ENCODE data around the gene HPX. TPM values are rescaled to one million over a fixed set of nuclear protein-coding genes. Genes with fewer than 3 reads are reported as not detected.

HPX gene
- total and polyA plus RNA-seq, 2 of the 13 experiments (the other 11 are each of a cell fraction or from before 2014, with no cell fraction given), result 9.2 to 57.4 TPM

DNA sequence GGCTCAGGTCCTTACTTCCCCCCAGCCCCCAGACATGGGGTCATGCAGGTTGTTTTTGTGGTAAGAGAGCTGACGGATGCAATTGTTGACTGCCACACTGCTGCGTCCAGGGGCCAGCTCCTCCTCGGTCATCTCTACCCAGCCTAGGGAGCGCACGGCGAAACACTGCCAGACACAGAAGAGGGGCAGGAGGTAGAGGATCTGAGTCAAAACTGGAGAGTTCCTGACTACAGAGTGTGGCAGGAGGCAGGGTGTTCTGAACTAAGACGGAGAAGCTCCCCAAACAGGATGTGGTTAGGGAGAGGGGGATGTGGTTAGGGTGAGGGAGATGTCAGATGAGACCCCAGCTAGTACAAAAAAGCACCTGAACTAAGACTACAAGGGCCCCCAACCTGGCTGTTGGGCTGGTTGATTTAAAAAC lies 38.2 kb downstream of the HPX start:
- WGBS (ENCODE audit: low lambda C conversion rate), result 46% methylated on average over 6 of the region's 7 CpGs
- no peak overlapping the region for H3K27ac ChIP-seq (ENCODE audit: extremely low read length, insufficient read depth, low read length)
- H3K79me2 ChIP-seq (ENCODE audit: insufficient read depth, low read length), result no peaks in the 10 kb centered on the region
- ATAC-seq (peak; percentile 26), DNase-seq (ENCODE audit: low spot score) (no peak), FAIRE-seq (no peak)
- in situ Hi-C loops (cut with HindIII; ENCODE audit: extremely low pct_ligation_motif_present, low pct_unique_long_range_greater_than_20kb), result no loop called here
- H3K36me3 ChIP-seq (replicated peaks in 1 of 2; ENCODE audit: control insufficient read depth in 1 of 2, insufficient read depth in 2 of 2, low read length in 2 of 2), result no peaks in the 10 kb centered on the region
- BruUV-seq (replicated peaks), result no TSS peak
- H3K9ac ChIP-seq (ENCODE audit: insufficient read depth, low read depth, low read length), result no peak overlapping the region
- H3K4me1 ChIP-seq (ENCODE audit: insufficient read depth, low read length), result peaks cover 32% of the 10 kb centered on the region
- POLR2A ChIA-PET, result interaction anchor here (0.9 to 2.8 kb wide), 5 partner anchors 12 to 38 kb away, joined by 3 to 16 read pairs (median 4); partner anchors contain the start of genes APBB1, HPX and SMPD1
- H3K4me3 ChIP-seq (replicated peaks in 1 of 3; ENCODE audit: insufficient read depth in 1 of 3, low read depth in 2 of 3, low read length in 3 of 3), result no peak overlapping the region
- H3K27me3 ChIP-seq (ENCODE audit: control insufficient read depth in 1 of 2, insufficient read depth in 2 of 2, low read length in 2 of 2), result peaks cover 0 to 3% of the 10 kb centered on the region in 2 experiments; a peak in 1 of 5 replicates
- peak overlapping the region; percentile 30; the same call in 1 of the 2 replicates for H3K4me2 ChIP-seq (ENCODE audit: low read depth, low read length)
- no peaks in the 10 kb centered on the region for H4K20me1 ChIP-seq (ENCODE audit: insufficient read depth, low read length)
- intact Hi-C loops (cut with micrococcal nuclease; ENCODE audit: unreplicated experiment), result no loop called here
- CTCF ChIA-PET (ENCODE audit: low intra/inter-chr PET ratio, low total read pairs), result no interaction called here
- no peaks in the 10 kb centered on the region for H3K9me3 ChIP-seq (ENCODE audit: low read length)
- H2AFZ ChIP-seq (ENCODE audit: low read length), result no peak overlapping the region
- 0 out of 2 replicates have a peak, but pooled peaks have one; percentile 1 for TF ChIP-seq TBX2 (CRISPR knock-in tag; IDR thresholded peaks at IDR 0.05; ENCODE audit: borderline replicate concordance)
- no peak for TF ChIP-seq MIER3 (CRISPR knock-in tag; IDR thresholded peaks at IDR 0.05; ENCODE audit: borderline replicate concordance)

DNA sequence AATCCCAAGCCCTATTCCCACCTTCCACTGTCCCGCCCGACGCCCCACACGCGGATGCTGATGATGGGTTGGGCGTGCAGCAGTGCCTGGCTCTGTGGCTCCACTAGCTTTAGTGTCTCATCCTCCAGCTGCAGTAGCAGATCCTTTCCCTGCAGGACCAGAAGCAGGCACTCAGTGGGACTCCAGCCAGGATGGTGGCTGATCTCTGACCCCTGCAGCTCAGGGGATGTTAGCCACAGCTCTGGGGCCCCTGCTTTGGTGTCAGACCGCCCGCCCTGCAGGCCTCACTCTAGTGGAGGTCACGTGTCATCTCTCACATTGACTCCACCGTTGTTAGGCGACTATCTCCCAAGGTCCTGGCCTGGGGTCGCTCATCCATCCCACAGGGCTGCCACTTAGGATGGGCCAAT lies 38.7 kb downstream of the HPX start:
- H3K4me1 ChIP-seq (ENCODE audit: insufficient read depth, low read length), result peaks cover 32% of the 10 kb centered on the region
- H3K36me3 ChIP-seq (replicated peaks in 1 of 2; ENCODE audit: control insufficient read depth in 1 of 2, insufficient read depth in 2 of 2, low read length in 2 of 2), result no peaks in the 10 kb centered on the region
- peak; percentile 86 for ATAC-seq
- peaks cover 0 to 3% of the 10 kb centered on the region in 2 experiments; a peak in 1 of 5 replicates for H3K27me3 ChIP-seq (ENCODE audit: control insufficient read depth in 1 of 2, insufficient read depth in 2 of 2, low read length in 2 of 2)
- FAIRE-seq, result peak; percentile 51
- no TSS peak for BruUV-seq (replicated peaks)
- no peak overlapping the region for H3K4me3 ChIP-seq (replicated peaks in 1 of 3; ENCODE audit: insufficient read depth in 1 of 3, low read depth in 2 of 3, low read length in 3 of 3)
- no peaks in the 10 kb centered on the region for H3K9me3 ChIP-seq (ENCODE audit: low read length)
- peak overlapping the region; percentile 30; the same call in 1 of the 2 replicates for H3K4me2 ChIP-seq (ENCODE audit: low read depth, low read length)
- ChIA-PET CTCF (ENCODE audit: low intra/inter-chr PET ratio, low total read pairs) (no interaction called here), POLR2A (interaction anchor here (0.9 to 2.8 kb wide), 4 partner anchors 12 to 39 kb away, joined by 3 to 16 read pairs (median 4); partner anchors contain the start of genes HPX and SMPD1)
- H2AFZ ChIP-seq (ENCODE audit: low read length), result no peak overlapping the region
- no peak overlapping the region for H3K27ac ChIP-seq (ENCODE audit: extremely low read length, insufficient read depth, low read length)
- intact Hi-C loops (cut with micrococcal nuclease; ENCODE audit: unreplicated experiment) (no loop called here), in situ Hi-C loops (cut with HindIII; ENCODE audit: extremely low pct_ligation_motif_present, low pct_unique_long_range_greater_than_20kb) (no loop called here)
- no peak overlapping the region for H3K9ac ChIP-seq (ENCODE audit: insufficient read depth, low read depth, low read length)
- WGBS (ENCODE audit: low lambda C conversion rate), result 61% methylated on average over 7 of the region's 12 CpGs
- H3K79me2 ChIP-seq (ENCODE audit: insufficient read depth, low read length), result no peaks in the 10 kb centered on the region
- no peaks in the 10 kb centered on the region for H4K20me1 ChIP-seq (ENCODE audit: insufficient read depth, low read length)
- DNase-seq (ENCODE audit: low spot score), result peak; percentile 59
- TF ChIP-seq, protein P1, sequence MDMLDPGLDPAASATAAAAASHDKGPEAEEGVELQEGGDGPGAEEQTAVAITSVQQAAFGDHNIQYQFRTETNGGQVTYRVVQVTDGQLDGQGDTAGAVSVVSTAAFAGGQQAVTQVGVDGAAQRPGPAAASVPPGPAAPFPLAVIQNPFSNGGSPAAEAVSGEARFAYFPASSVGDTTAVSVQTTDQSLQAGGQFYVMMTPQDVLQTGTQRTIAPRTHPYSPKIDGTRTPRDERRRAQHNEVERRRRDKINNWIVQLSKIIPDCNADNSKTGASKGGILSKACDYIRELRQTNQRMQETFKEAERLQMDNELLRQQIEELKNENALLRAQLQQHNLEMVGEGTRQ (IDR thresholded peaks at IDR 0.05; ENCODE audit: low read depth, low read length), result peak; percentile 67
- TF ChIP-seq, protein P1 (CRISPR knock-in tag; IDR thresholded peaks at IDR 0.05; ENCODE audit: borderline replicate concordance), result peak; percentile 69; the same call in 1 of the 2 replicates
- no peak for TF ChIP-seq ZBTB1 (CRISPR knock-in tag; IDR thresholded peaks at IDR 0.05; ENCODE audit: borderline replicate concordance)
- TF ChIP-seq, protein P2, sequence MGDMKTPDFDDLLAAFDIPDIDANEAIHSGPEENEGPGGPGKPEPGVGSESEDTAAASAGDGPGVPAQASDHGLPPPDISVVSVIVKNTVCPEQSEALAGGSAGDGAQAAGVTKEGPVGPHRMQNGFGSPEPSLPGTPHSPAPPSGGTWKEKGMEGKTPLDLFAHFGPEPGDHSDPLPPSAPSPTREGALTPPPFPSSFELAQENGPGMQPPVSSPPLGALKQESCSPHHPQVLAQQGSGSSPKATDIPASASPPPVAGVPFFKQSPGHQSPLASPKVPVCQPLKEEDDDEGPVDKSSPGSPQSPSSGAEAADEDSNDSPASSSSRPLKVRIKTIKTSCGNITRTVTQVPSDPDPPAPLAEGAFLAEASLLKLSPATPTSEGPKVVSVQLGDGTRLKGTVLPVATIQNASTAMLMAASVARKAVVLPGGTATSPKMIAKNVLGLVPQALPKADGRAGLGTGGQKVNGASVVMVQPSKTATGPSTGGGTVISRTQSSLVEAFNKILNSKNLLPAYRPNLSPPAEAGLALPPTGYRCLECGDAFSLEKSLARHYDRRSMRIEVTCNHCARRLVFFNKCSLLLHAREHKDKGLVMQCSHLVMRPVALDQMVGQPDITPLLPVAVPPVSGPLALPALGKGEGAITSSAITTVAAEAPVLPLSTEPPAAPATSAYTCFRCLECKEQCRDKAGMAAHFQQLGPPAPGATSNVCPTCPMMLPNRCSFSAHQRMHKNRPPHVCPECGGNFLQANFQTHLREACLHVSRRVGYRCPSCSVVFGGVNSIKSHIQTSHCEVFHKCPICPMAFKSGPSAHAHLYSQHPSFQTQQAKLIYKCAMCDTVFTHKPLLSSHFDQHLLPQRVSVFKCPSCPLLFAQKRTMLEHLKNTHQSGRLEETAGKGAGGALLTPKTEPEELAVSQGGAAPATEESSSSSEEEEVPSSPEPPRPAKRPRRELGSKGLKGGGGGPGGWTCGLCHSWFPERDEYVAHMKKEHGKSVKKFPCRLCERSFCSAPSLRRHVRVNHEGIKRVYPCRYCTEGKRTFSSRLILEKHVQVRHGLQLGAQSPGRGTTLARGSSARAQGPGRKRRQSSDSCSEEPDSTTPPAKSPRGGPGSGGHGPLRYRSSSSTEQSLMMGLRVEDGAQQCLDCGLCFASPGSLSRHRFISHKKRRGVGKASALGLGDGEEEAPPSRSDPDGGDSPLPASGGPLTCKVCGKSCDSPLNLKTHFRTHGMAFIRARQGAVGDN (CRISPR knock-in tag; IDR thresholded peaks at IDR 0.05), result peak; percentile 62
- TF ChIP-seq NFATC3 (CRISPR knock-in tag; IDR thresholded peaks at IDR 0.05), result no peak
- peak; percentile 45; the same call in 1 of the 2 replicates for TF ChIP-seq ZMYM4 (CRISPR knock-in tag; IDR thresholded peaks at IDR 0.05)
- no peak for TF ChIP-seq ZKSCAN8 (CRISPR knock-in tag; IDR thresholded peaks at IDR 0.05; ENCODE audit: borderline replicate concordance)
- no peak for TF ChIP-seq ZNF251 (CRISPR knock-in tag; IDR thresholded peaks at IDR 0.05)
- TF ChIP-seq ATM (IDR thresholded peaks at IDR 0.05; ENCODE audit: borderline replicate concordance), result no peak

Data from HepG2 (cell line).